ENCODE measurements around the gene PAQR4. TPM values are rescaled to one million over a fixed set of nuclear protein-coding genes. Genes with fewer than 3 reads are reported as not detected.
A peak's percentile ranks its signal among the peaks of the same experiment; 100 is the strongest.

The PAQR4 gene
- total RNA-seq, 1 donor from 2014 or later, result 9.2 TPM

DNA sequence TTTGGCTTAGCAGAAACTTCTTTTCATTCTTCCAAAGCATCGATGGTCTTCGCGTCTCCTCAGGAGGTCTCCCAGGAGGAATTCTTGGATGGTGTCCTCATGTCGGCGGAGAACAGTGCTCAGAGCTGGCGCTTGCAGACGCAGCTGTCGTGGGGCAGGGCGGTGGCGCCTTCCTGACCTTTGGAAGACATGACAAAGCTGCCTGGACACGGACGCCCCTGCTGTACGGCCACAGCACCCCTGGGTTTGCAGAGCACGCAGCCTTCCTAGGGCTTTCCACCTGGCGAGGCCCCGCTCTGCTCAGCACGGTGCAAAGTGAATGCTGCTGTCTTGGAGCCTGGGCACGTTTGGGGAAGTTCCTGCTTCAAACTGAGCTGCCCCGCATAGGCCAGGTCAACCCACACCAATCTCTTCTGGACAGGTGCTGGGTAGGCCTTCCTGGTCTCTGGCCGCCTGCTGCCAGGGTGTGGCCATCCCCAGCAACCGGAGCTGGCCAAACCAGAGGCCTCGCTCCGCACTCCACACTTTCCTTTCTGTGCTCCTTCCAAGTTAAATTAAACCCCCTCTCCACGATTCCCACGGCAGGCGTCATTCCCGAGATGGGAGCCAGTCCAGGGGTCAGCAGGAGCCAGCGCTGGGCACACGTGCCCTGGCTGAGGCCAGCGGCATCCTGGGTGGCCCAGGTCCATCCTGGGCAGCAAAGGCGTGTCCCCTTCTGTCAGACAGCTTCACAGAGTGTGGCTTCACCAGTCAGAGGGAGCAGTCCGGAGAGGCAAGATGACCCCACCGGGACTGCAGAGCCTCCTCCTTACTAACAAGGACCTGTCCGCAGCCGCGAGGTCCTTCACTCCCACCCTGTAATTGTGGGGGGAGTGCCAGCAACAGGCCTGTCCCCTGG lies 20.1 kb upstream of the PAQR4 start:
- no peaks in the 10 kb centered on the region for H3K4me1 ChIP-seq
- H3K9me3 ChIP-seq, result no peaks in the 10 kb centered on the region
- peak in 1 of 2 donors; percentile 52 for DNase-seq (ENCODE audit: low spot score in 2 of 2)
- TF ChIP-seq, protein P1, sequence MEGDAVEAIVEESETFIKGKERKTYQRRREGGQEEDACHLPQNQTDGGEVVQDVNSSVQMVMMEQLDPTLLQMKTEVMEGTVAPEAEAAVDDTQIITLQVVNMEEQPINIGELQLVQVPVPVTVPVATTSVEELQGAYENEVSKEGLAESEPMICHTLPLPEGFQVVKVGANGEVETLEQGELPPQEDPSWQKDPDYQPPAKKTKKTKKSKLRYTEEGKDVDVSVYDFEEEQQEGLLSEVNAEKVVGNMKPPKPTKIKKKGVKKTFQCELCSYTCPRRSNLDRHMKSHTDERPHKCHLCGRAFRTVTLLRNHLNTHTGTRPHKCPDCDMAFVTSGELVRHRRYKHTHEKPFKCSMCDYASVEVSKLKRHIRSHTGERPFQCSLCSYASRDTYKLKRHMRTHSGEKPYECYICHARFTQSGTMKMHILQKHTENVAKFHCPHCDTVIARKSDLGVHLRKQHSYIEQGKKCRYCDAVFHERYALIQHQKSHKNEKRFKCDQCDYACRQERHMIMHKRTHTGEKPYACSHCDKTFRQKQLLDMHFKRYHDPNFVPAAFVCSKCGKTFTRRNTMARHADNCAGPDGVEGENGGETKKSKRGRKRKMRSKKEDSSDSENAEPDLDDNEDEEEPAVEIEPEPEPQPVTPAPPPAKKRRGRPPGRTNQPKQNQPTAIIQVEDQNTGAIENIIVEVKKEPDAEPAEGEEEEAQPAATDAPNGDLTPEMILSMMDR (IDR thresholded peaks at IDR 0.05), result no peak
- peaks cover 15 to 16% of the 10 kb centered on the region in 2 donors for H3K36me3 ChIP-seq
- no peak overlapping the region for H3K27ac ChIP-seq
- intact Hi-C loops (cut with DNase I), result no loop called here
- peaks cover 4% of the 10 kb centered on the region for H3K27me3 ChIP-seq
- H3K4me3 ChIP-seq, result no peak overlapping the region

DNA sequence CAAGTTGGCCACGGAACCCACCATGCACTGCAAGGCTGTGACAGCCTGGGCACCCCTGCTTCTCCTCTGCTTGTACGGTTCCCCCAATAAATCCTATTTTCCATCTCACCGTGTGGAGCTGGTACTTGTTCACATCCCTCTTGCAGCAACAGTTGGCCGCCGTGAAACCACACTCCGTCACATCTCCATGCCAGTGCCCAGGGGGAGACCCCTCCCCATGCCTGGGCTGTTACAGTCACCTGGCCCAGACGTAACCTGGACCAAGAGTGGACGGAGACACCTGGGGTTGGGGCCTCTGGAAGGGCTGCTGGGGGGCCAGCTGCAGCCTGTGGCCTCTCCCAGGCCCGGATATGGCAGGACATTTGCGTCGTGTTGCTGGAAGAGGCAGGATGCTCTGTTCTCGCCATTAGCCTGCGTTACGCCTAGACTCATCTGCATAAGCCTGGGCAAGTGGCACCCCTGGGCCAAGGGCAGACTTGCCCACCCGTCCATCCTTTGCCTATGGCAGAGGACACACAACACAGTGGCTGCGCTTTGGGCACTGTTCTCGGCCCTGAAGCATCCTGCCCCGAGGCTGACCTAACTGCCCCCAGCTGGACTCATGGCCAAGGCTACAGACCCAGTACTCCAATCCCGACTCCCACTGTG lies 19.3 kb upstream of the PAQR4 start:
- TF ChIP-seq, protein P1 (IDR thresholded peaks at IDR 0.05), result no peak
- Histone ChIP-seq H3K36me3 (peaks cover 14 to 16% of the 10 kb centered on the region in 2 donors), H3K9me3 (no peaks in the 10 kb centered on the region), H3K4me3 (no peak overlapping the region), H3K4me1 (no peaks in the 10 kb centered on the region), H3K27me3 (peaks cover 4% of the 10 kb centered on the region), H3K27ac (no peak overlapping the region)
- peak in 1 of 2 donors; percentile 54 for DNase-seq (ENCODE audit: low spot score in 2 of 2)
- intact Hi-C loops (cut with DNase I), result no loop called here

DNA sequence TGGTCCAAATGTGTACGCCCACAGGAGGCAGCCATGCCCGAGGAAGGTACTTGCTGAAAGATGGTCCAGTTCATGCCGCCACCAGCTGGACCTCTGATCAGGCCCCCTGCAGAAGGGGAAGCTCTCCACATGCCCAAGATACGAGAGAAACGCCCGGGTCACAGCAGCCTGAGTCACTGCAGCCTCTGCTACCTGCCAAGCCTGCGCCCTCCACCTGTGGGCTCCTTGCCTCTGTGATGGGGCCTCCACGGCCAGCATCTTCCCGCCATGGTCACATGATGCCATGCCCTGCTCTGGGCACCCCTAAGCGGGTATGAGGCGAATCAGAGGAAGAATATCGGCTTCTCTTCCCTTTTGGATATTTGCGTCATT lies 18.8 kb upstream of the PAQR4 start:
- intact Hi-C loops (cut with DNase I), result no loop called here
- TF ChIP-seq, protein P1 (IDR thresholded peaks at IDR 0.05), result no peak
- no peaks in the 10 kb centered on the region for H3K9me3 ChIP-seq
- H3K36me3 ChIP-seq, result peaks cover 14 to 16% of the 10 kb centered on the region in 2 donors
- no peak overlapping the region for H3K4me3 ChIP-seq
- no peaks in the 10 kb centered on the region for H3K4me1 ChIP-seq
- DNase-seq (ENCODE audit: low spot score in 2 of 2), result no peak
- peaks cover 6% of the 10 kb centered on the region for H3K27me3 ChIP-seq
- H3K27ac ChIP-seq, result no peak overlapping the region

DNA sequence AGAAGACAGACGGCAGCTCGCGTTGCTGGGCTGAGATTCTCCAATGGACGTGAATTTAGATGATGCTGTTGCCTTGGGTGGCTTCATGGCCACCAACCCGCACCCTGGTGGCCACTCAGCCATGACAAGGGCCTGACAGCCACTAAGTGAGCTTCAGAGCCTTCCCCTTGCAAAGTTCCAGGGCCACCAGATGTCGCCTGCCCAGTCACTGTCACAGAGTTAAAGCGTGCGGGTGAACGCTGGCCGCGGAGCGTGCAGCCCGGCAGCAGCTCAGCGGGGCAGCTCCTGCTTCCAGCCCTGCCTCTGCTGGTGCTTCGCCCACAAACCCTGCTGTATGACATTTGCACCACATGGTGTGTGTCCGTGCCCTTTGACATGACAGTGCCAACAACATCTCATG lies 18.4 kb upstream of the PAQR4 start:
- TF ChIP-seq, protein P1 (IDR thresholded peaks at IDR 0.05), result no peak
- Histone ChIP-seq H3K4me1 (no peaks in the 10 kb centered on the region), H3K27me3 (peaks cover 11% of the 10 kb centered on the region), H3K36me3 (peaks cover 14 to 16% of the 10 kb centered on the region in 2 donors), H3K27ac (no peak overlapping the region), H3K9me3 (no peaks in the 10 kb centered on the region), H3K4me3 (no peak overlapping the region)
- intact Hi-C loops (cut with DNase I), result no loop called here
- no peak for DNase-seq (ENCODE audit: low spot score in 2 of 2)

DNA sequence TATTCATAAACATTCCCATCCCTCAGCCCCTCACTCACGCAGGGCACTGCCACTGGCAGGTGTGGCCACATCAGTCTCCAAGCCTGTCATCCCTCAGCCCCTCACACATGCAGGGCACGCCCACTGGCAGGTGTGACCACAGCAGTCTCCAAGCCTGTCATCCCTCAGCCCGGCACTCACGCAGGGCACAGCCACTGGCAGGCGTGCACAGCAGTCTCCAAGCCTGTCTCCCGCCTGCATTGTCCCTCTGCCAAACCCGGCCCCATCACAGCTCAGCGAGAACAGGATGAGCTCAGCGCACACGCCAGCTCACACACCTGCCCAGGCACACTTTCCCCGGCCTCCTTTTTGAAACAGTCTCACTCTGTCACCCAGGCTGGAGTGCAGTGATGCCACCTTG lies 16.5 kb upstream of the PAQR4 start:
- Histone ChIP-seq H3K4me1 (no peaks in the 10 kb centered on the region), H3K27me3 (peaks cover 12% of the 10 kb centered on the region), H3K36me3 (peaks cover 14 to 16% of the 10 kb centered on the region in 2 donors), H3K9me3 (no peaks in the 10 kb centered on the region), H3K4me3 (no peak overlapping the region), H3K27ac (no peak overlapping the region)
- TF ChIP-seq, protein P1 (IDR thresholded peaks at IDR 0.05), result no peak
- DNase-seq (ENCODE audit: low spot score in 2 of 2), result no peak
- intact Hi-C loops (cut with DNase I), result no loop called here
